ENCODE results near the gene HARS1. TPM values are rescaled to one million over a fixed set of nuclear protein-coding genes. Genes with fewer than 3 reads are reported as not detected.

Gene HARS1, protein sequence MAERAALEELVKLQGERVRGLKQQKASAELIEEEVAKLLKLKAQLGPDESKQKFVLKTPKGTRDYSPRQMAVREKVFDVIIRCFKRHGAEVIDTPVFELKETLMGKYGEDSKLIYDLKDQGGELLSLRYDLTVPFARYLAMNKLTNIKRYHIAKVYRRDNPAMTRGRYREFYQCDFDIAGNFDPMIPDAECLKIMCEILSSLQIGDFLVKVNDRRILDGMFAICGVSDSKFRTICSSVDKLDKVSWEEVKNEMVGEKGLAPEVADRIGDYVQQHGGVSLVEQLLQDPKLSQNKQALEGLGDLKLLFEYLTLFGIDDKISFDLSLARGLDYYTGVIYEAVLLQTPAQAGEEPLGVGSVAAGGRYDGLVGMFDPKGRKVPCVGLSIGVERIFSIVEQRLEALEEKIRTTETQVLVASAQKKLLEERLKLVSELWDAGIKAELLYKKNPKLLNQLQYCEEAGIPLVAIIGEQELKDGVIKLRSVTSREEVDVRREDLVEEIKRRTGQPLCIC
- polyA plus RNA-seq = 72.0 to 115 TPM (median 87.8 TPM) in 3 replicates
- polyA plus RNA-seq (2011; ENCODE audit: low read depth) = 114 TPM
- polyA plus RNA-seq (2011; cell fraction: cytosol; rRNA removed) = 78.1 and 84.1 TPM in 2 replicates
- polyA plus RNA-seq (2011; cell fraction: nucleus; rRNA removed) = 124 and 130 TPM in 2 replicates
- 62.8 and 95.0 TPM in 2 replicates for polyA plus RNA-seq (2012; ENCODE audit: low replicate concordance)
- polyA minus RNA-seq = 36.5 to 103 TPM (median 75.3 TPM) in 3 replicates
- polyA minus RNA-seq (2011; cell fraction: cytosol; rRNA and poly(A)+ RNA removed) = 53.5 TPM
- polyA minus RNA-seq (2011; cell fraction: nucleus; rRNA and poly(A)+ RNA removed) = 33.3 and 47.4 TPM in 2 replicates

DNA sequence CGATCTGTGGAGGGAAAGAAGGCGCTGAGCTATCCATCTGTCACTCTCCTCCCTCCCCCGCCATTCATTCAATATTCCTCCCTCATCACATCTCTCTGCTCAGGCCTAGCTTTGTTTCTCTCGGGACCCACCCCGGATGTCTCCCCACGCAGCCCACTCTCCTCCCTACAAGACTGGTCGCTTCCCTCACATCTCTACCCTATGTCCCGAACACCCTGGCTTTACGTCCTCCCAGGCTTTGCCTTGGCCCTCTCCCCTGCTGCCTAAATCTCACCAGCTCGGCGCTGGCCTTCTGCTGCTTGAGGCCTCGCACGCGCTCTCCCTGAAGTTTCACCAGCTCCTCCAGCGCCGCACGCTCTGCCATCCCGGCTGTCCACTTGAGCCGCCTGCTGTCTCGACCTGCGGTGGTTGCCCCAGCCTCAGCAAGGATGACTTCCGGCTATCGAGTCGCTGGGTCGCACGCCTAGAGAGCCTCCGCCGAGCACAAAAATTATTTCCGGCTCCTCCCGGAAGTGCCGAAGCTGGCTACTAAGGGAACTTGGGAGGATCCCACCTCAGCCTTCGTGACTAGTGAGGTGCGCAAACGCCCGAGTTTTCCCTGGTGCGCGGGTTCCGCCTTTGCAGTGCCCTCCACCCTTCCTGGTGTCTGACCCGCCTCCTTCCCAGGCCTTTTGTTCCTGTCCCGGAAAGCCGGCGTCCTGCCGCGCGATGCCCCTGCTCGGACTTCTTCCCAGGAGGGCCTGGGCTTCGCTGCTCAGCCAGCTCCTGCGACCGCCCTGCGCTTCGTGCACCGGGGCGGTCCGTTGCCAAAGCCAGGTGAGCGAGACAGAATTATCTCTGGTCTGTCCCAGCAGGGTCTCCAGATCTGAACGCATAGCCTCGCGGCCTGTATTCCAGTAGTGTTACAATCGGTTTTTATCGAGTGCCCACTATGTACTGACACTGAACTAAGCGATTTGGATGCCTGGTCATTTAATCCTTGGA is at the start of gene HARS1, which contains the start of gene HARS2:
Gene HARS1 (minus strand): TSS at position 430 of the 984 bp plus-strand sequence. CDS start 66 bp downstream, at position 364.
Gene HARS2 (plus strand): TSS at position 515 of the 984 bp plus-strand sequence. CDS start 194 bp downstream, at position 709.
- peak within 1 kb of the TSS; percentile 85 for H3K27ac ChIP-seq (ENCODE audit: control insufficient read depth, insufficient read depth, low read length)
- dilution Hi-C loops (cut with MboI; ENCODE audit: extremely low pct_ligation_motif_present, low sequenced_read_pairs) = no loop called here
- peak; percentile 77 for DNase-seq (ENCODE audit: low read depth, low spot score)
- H4K20me1 ChIP-seq (ENCODE audit: control insufficient read depth, extremely low read depth, insufficient read depth, low read length) = no peaks in the 10 kb centered on the region
- H3K4me3 ChIP-seq (ENCODE audit: control insufficient read depth in 2 of 3, extremely low read depth in 1 of 3, insufficient read depth in 2 of 3, low read depth in 1 of 3, low read length in 3 of 3) = peak within 1 kb of the TSS; percentile 59 to 93 (median 85)
- H3K9me3 ChIP-seq (ENCODE audit: control insufficient read depth, low read depth, low read length) = no peaks in the 10 kb centered on the region
- TF ChIP-seq, protein P1, sequence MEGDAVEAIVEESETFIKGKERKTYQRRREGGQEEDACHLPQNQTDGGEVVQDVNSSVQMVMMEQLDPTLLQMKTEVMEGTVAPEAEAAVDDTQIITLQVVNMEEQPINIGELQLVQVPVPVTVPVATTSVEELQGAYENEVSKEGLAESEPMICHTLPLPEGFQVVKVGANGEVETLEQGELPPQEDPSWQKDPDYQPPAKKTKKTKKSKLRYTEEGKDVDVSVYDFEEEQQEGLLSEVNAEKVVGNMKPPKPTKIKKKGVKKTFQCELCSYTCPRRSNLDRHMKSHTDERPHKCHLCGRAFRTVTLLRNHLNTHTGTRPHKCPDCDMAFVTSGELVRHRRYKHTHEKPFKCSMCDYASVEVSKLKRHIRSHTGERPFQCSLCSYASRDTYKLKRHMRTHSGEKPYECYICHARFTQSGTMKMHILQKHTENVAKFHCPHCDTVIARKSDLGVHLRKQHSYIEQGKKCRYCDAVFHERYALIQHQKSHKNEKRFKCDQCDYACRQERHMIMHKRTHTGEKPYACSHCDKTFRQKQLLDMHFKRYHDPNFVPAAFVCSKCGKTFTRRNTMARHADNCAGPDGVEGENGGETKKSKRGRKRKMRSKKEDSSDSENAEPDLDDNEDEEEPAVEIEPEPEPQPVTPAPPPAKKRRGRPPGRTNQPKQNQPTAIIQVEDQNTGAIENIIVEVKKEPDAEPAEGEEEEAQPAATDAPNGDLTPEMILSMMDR (optimal IDR thresholded peaks at IDR 0.05 in 1 of 3, IDR thresholded peaks at IDR 0.05 in 1 of 3, conservative IDR thresholded peaks at IDR 0.05 in 1 of 3; ENCODE audit: extremely low read depth in 1 of 3, insufficient read depth in 2 of 3, low read length in 3 of 3) = peak in 1 of 3 experiments; percentile 4
- no peak for TF ChIP-seq EZH2 (IDR thresholded peaks at IDR 0.05; ENCODE audit: low read length)
- H3K79me2 ChIP-seq (ENCODE audit: control insufficient read depth, insufficient read depth, low read length) = peaks cover 62% of the 10 kb centered on the region
- H3K9ac ChIP-seq (ENCODE audit: control insufficient read depth, extremely low read depth, insufficient read depth, low read length) = peak within 1 kb of the TSS; percentile 90
- H3K4me1 ChIP-seq (ENCODE audit: control insufficient read depth, extremely low read depth, insufficient read depth, low read length) = peaks cover 5% of the 10 kb centered on the region
- peak; percentile 73 for FAIRE-seq
- peaks cover 2% of the 10 kb centered on the region for H3K9me1 ChIP-seq (ENCODE audit: control insufficient read depth, extremely low read depth, insufficient read depth, low read length)
- peak within 1 kb of the TSS; percentile 98 for H2AFZ ChIP-seq (ENCODE audit: control insufficient read depth, low read length)
- H3K4me2 ChIP-seq (ENCODE audit: control insufficient read depth, extremely low read depth, insufficient read depth, low read depth, low read length) = peak within 1 kb of the TSS; percentile 98
- H3K36me3 ChIP-seq (ENCODE audit: control insufficient read depth in 2 of 2, extremely low read depth in 1 of 2, insufficient read depth in 2 of 2, low read length in 2 of 2) = peaks cover 21 to 27% of the 10 kb centered on the region in 2 experiments
- no peaks in the 10 kb centered on the region for H3K27me3 ChIP-seq (ENCODE audit: control insufficient read depth, extremely low read depth, insufficient read depth, low read length)

DNA sequence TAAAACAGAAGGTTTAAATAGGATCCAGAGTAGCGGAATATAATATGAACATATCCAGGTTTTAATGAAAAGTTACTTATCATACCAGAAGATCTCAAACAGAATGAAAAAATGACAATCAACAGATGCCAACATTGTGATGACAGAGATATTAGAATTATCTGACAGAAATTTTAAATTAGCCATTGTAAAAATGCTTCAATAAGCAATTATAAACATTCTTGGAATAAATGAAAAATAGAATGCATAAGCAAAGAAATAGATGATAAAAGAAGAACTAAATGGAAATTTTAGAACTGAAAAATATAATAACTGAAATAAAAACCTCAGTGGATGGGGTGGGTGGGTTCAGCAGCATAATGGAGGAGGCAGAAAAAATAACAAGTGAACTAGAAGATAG is 46.3 kb upstream of the HARS1 start:
- Histone ChIP-seq H3K9me1 (ENCODE audit: control insufficient read depth, extremely low read depth, insufficient read depth, low read length) (no peaks in the 10 kb centered on the region), H3K9ac (ENCODE audit: control insufficient read depth, extremely low read depth, insufficient read depth, low read length) (no peak overlapping the region), H3K27ac (ENCODE audit: control insufficient read depth, insufficient read depth, low read length) (no peak overlapping the region), H3K27me3 (ENCODE audit: control insufficient read depth, extremely low read depth, insufficient read depth, low read length) (no peaks in the 10 kb centered on the region), H3K4me1 (ENCODE audit: control insufficient read depth, extremely low read depth, insufficient read depth, low read length) (no peaks in the 10 kb centered on the region), H3K4me2 (ENCODE audit: control insufficient read depth, extremely low read depth, insufficient read depth, low read depth, low read length) (no peak overlapping the region), H3K36me3 (ENCODE audit: control insufficient read depth in 2 of 2, extremely low read depth in 1 of 2, insufficient read depth in 2 of 2, low read length in 2 of 2) (no peaks in the 10 kb centered on the region), H3K9me3 (ENCODE audit: control insufficient read depth, low read depth, low read length) (no peaks in the 10 kb centered on the region), H3K4me3 (ENCODE audit: control insufficient read depth in 2 of 3, extremely low read depth in 1 of 3, insufficient read depth in 2 of 3, low read depth in 1 of 3, low read length in 3 of 3) (no peak overlapping the region), H2AFZ (ENCODE audit: control insufficient read depth, low read length) (no peak overlapping the region), H4K20me1 (ENCODE audit: control insufficient read depth, extremely low read depth, insufficient read depth, low read length) (no peaks in the 10 kb centered on the region), H3K79me2 (ENCODE audit: control insufficient read depth, insufficient read depth, low read length) (no peaks in the 10 kb centered on the region)
- dilution Hi-C loops (cut with MboI; ENCODE audit: extremely low pct_ligation_motif_present, low sequenced_read_pairs) = no loop called here
- DNase-seq (ENCODE audit: low read depth, low spot score) (no peak), FAIRE-seq (no peak)
- no peak for TF ChIP-seq EZH2 (IDR thresholded peaks at IDR 0.05; ENCODE audit: low read length)
- TF ChIP-seq, protein P1 (optimal IDR thresholded peaks at IDR 0.05 in 1 of 3, IDR thresholded peaks at IDR 0.05 in 1 of 3, conservative IDR thresholded peaks at IDR 0.05 in 1 of 3; ENCODE audit: extremely low read depth in 1 of 3, insufficient read depth in 2 of 3, low read length in 3 of 3) = no peak

All from keratinocyte (primary cell).